Measurements from ENCODE around the gene FNDC3A.
"Not testable (repeated sequence)": the region's sequence is repeated elsewhere in the genome, so short reads cannot be mapped to it uniquely, and the experiment has no call there.

FNDC3A gene

DNA sequence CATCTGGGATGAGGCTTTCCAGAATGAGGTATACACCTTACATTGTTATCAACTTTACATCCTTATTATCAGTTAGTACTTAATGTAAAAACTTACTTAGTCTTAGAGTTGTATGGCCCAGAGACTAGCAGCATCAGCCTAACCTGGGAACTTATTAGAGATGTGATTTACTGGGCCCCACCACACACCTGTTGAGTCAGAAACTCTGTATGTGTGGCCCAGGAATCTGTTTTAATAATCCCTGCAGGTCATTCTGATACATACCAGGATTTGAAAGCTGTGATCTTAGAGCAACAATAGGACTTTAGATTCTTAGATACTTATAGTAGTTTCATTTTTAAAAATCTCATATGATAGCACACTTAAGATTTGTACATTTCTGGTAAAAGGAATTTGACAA lies 17.4 kb downstream of the FNDC3A start:
- TF ChIP-seq CTCF (IDR thresholded peaks at IDR 0.05), result no peak

DNA sequence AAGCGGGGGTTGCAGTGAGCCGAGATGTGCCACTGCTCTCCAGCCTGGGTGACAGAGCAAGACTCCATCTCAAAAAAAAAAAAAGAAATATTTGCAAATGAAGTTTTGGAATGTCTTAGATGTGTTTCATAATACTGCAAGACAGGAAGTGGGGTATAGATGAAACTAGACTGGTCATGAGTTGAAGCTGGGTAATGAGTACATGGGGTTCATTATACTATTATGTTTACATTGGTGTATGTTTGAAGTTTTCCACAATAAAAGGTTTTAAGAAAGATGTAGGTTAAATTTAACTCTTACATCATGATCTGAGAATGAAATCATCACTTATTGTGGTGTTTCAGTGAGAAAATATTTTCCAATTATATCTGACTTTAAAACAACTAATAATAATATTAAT lies 19.0 kb downstream of the FNDC3A start:
- no peak overlapping the region for H2AFZ ChIP-seq
- no peaks in the 10 kb centered on the region for H3K79me2 ChIP-seq
- no peak overlapping the region for H3K9ac ChIP-seq
- H3K27me3 ChIP-seq (ENCODE audit: control insufficient read depth, insufficient read depth, low read length), result no peaks in the 10 kb centered on the region
- H3K4me1 ChIP-seq, result no peaks in the 10 kb centered on the region
- TF ChIP-seq CTCF (IDR thresholded peaks at IDR 0.05), result no peak
- no peak overlapping the region for H3K4me2 ChIP-seq (ENCODE audit: low read length)
- no peaks in the 10 kb centered on the region for H3K9me3 ChIP-seq (ENCODE audit: control insufficient read depth, low read length)
- no peak overlapping the region for H3K4me3 ChIP-seq (ENCODE audit: low read depth, low read length)
- no peak overlapping the region for H3K27ac ChIP-seq
- no peaks in the 10 kb centered on the region for H3K36me3 ChIP-seq (ENCODE audit: control insufficient read depth, insufficient read depth, low read length)

More for the DNA sequence above, 17.4 kb downstream of the FNDC3A start:
- Histone ChIP-seq H3K4me2 (ENCODE audit: low read length) (no peak overlapping the region), H3K4me3 (ENCODE audit: low read depth, low read length) (no peak overlapping the region), H3K4me1 (no peaks in the 10 kb centered on the region), H2AFZ (no peak overlapping the region), H3K36me3 (ENCODE audit: control insufficient read depth, insufficient read depth, low read length) (no peaks in the 10 kb centered on the region), H3K27me3 (ENCODE audit: control insufficient read depth, insufficient read depth, low read length) (no peaks in the 10 kb centered on the region), H3K27ac (no peak overlapping the region), H3K9ac (no peak overlapping the region), H3K79me2 (no peaks in the 10 kb centered on the region), H3K9me3 (ENCODE audit: control insufficient read depth, low read length) (no peaks in the 10 kb centered on the region)

DNA sequence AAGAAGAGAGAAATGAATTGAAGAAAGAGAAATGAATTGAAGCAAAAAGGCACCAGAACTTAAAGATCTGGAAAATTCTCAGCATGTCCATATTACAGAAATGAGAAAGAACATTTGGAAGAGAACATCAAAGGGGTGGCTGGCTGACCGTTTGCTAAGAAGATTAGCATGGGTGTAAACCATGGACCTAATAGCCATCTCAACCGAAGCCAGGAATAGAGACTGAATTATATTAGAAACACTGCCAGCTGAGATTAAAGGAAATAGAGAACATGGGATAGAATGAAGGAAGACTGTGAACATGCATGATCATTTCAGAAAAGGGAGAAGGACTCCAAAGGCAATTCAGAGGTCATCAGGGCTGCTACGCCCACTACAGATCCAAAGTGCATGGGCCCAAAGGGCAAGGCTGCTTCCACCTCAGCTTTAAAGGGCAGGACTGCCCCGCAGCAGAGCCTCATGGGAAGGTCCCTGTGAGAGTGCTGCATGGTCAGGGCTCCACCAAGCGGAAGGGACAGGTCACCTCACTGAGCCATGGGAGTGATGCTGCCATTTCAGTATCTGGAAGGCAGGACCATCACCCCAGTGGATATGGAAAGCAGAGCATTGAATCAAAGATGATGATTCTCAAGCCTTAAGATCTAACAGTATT lies 23.1 kb downstream of the FNDC3A start:
- Histone ChIP-seq H3K4me1 (no peaks in the 10 kb centered on the region), H3K4me3 (ENCODE audit: low read depth, low read length) (no peak overlapping the region)

DNA sequence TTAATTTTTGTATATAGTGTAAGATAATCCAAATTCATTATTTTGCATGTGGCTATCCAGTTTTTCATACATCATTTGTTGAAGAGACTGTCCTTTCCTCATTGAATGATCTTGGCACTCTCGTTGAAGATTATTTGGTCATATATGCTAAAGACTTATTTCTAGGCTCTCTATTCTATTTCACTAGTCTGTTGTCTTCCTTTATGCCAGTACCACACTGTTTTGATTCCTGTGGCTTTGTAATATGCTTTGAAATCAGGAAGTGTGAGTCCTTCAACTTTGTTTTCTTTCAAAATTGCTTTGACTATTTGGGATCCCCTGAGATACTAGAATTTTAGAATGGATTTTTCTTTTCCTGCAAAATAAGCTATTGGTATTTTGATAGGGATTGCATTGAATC lies 24.5 kb downstream of the FNDC3A start:
- Histone ChIP-seq H2AFZ (no peak overlapping the region), H3K4me3 (ENCODE audit: low read depth, low read length) (no peak overlapping the region), H3K4me2 (ENCODE audit: low read length) (no peak overlapping the region), H3K9ac (no peak overlapping the region), H3K4me1 (no peaks in the 10 kb centered on the region), H3K27ac (no peak overlapping the region), H3K27me3 (ENCODE audit: control insufficient read depth, insufficient read depth, low read length) (no peaks in the 10 kb centered on the region), H3K9me3 (ENCODE audit: control insufficient read depth, low read length) (no peaks in the 10 kb centered on the region), H3K79me2 (no peaks in the 10 kb centered on the region), H3K36me3 (ENCODE audit: control insufficient read depth, insufficient read depth, low read length) (no peaks in the 10 kb centered on the region)
- no peak for TF ChIP-seq CTCF (IDR thresholded peaks at IDR 0.05)

More for the DNA sequence above, 23.1 kb downstream of the FNDC3A start:
- Histone ChIP-seq H3K27me3 (ENCODE audit: control insufficient read depth, insufficient read depth, low read length) (no peaks in the 10 kb centered on the region), H3K9me3 (ENCODE audit: control insufficient read depth, low read length) (no peaks in the 10 kb centered on the region), H3K27ac (no peak overlapping the region), H2AFZ (no peak overlapping the region), H3K36me3 (ENCODE audit: control insufficient read depth, insufficient read depth, low read length) (no peaks in the 10 kb centered on the region), H3K79me2 (no peaks in the 10 kb centered on the region), H3K9ac (no peak overlapping the region), H3K4me2 (ENCODE audit: low read length) (no peak overlapping the region)
- no peak for TF ChIP-seq CTCF (IDR thresholded peaks at IDR 0.05)

DNA sequence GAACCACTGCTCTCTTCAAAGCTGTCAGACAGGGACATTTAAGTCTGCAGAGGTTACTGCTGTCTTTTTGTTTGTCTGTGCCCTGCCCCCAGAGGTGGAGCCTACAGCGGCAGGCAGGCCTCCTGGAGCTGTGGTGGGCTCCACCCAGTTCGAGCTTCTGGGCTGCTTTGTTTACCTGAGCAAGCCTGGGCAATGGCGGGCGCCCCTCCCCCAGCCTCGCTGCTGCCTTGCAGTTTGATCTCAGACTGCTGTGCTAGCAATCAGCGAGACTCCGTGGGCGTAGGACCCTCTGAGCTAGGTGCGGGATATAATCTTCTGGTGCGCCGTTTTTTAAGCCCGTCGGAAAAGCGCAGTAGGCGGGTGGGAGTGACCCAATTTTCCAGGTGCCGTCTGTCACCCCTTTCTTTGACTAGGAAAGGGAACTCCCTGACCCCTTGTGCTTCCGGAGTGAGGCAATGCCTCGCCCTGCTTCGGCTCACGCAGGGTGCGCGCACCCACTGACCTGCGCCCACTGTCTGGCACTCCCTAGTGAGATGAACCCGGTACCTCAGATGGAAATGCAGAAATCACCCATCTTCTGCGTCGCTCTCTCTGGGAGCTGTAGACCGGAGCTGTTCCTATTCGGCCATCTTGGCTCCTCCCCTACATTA lies 43.4 kb downstream of the FNDC3A start:
- not testable (repeated sequence) for H3K4me2 ChIP-seq (ENCODE audit: low read length); H3K27me3 ChIP-seq (ENCODE audit: control insufficient read depth, insufficient read depth, low read length); H3K4me3 ChIP-seq (ENCODE audit: low read depth, low read length); H3K9ac ChIP-seq; H3K4me1 ChIP-seq; H3K27ac ChIP-seq; H3K79me2 ChIP-seq; H2AFZ ChIP-seq; H3K36me3 ChIP-seq (ENCODE audit: control insufficient read depth, insufficient read depth, low read length); H3K9me3 ChIP-seq (ENCODE audit: control insufficient read depth, low read length)
